A673 (cell line): ENCODE data around the gene RNF182. TPM values are rescaled to one million over a fixed set of nuclear protein-coding genes. Genes with fewer than 3 reads are reported as not detected.

Experiments
- BruUV-seq: library from RNA; stranded (reverse); fragments of 400-500 nt; replicated peaks from 2 replicates; lab custom pipeline; 2021; lab: Mats Ljungman, UMichigan
- CTCF ChIA-PET: fragments of 300-600 bp; sonication (Branson Sonifier 250); formaldehyde crosslinking; loops from one replicate; lab custom pipeline; 2022; ENCODE audit warnings: antibody characterized with exemption; lab: Charles Lee
- POLR2A ChIA-PET: fragments of 300-600 bp; sonication (Branson Sonifier 250); formaldehyde crosslinking; loops from one replicate; lab custom pipeline; 2022; ENCODE audit warnings: antibody characterized with exemption; ENCODE audit not compliant: low non-redundant PET; lab: Charles Lee
- DNase-seq: peaks from one replicate; pipeline ENCODE4 v3.0.0-alpha.2; 2015; ENCODE audit warnings: low spot score
- H3K27ac ChIP-seq: fragments of 200-600 bp; sonication (generic); 2 replicates; pipeline ENCODE4 v1.5.1; 2016; ENCODE audit warnings: mixed run types, low read depth, mild to moderate bottlenecking, mixed read lengths, antibody characterized with exemption, low read length; ENCODE audit not compliant: poor library complexity, severe bottlenecking
- H3K27me3 ChIP-seq: fragments of 200-600 bp; sonication (generic); replicated peaks from 2 replicates; pipeline ENCODE4 v1.6.1; 2017; ENCODE audit warnings: mixed run types, low read depth, mild to moderate bottlenecking, mixed read lengths, antibody characterized with exemption, low read length; ENCODE audit not compliant: insufficient read depth, poor library complexity
- H3K36me3 ChIP-seq: fragments of 200-600 bp; sonication (generic); 2 replicates; pipeline ENCODE4 v1.6.1; 2016; ENCODE audit warnings: mixed run types, mild to moderate bottlenecking, mixed read lengths, antibody characterized with exemption, low read length; ENCODE audit not compliant: insufficient read depth, poor library complexity, severe bottlenecking
- H3K4me1 ChIP-seq: fragments of 200-600 bp; sonication (generic); 2 replicates; pipeline ENCODE4 v1.6.1; 2017; ENCODE audit warnings: mixed run types, mild to moderate bottlenecking, mixed read lengths, antibody characterized with exemption, low read length; ENCODE audit not compliant: insufficient read depth, poor library complexity, severe bottlenecking
- H3K4me3 ChIP-seq: fragments of 200-600 bp; sonication (generic); 2 replicates; pipeline ENCODE4 v1.5.1; 2016; ENCODE audit warnings: low read depth, mixed run types, mild to moderate bottlenecking, mixed read lengths, low read length; ENCODE audit not compliant: poor library complexity, severe bottlenecking
- H3K9me3 ChIP-seq: fragments of 200-600 bp; sonication (generic); 2 replicates; pipeline ENCODE4 v1.6.1; 2016; ENCODE audit warnings: mixed run types, low read depth, mild to moderate bottlenecking, mixed read lengths, antibody characterized with exemption, low read length; ENCODE audit not compliant: poor library complexity, severe bottlenecking
- CTCF ChIP-seq: fragments of 300-800, 200-600 bp; sonication (generic); conservative IDR thresholded peaks from 2 replicates; pipeline ENCODE4 v1.5.1; 2017; ENCODE audit warnings: low read depth, mild to moderate bottlenecking, antibody characterized with exemption, low read length, moderate library complexity, mixed read lengths
- EZH2 ChIP-seq: fragments of 200-600 bp; sonication (generic); IDR thresholded peaks from 2 replicates; pipeline ENCODE4 v1.6.1; 2017; ENCODE audit warnings: borderline replicate concordance, low read depth, mild to moderate bottlenecking, mixed read lengths, antibody characterized with exemption, low read length; ENCODE audit not compliant: poor library complexity, severe bottlenecking
- intact Hi-C: fragments of 100-400 bp; cut with micrococcal nuclease; formaldehyde crosslinking; loops from one replicate; pipeline ENCODE4 v1.10.0; 2022; ENCODE audit not compliant: unreplicated experiment
- total RNA-seq: library from RNA; stranded (reverse); gene quantifications from 2 replicates; pipeline ENCODE4 v1.2.3, GENCODE V29; 2021

The RNF182 gene
- total RNA-seq, 1 experiment from 2014 or later: 20.8 TPM

- CTCF ChIA-PET: no interaction called here
- intact Hi-C loops: no loop called here
Observed at GRCh38 chr6:13911337-13911736, 13.4 kb upstream of the RNF182 start.

GRCh38 chr6:13913226-13914001 is 11.3 kb upstream of the RNF182 start:
- no peaks in the 10 kb centered on the region for H3K27me3 ChIP-seq
- H3K36me3 ChIP-seq: no peaks in the 10 kb centered on the region
- POLR2A ChIA-PET: interaction anchor here (0.7 kb wide), 1 partner anchor 740 kb away, joined by 3 read pairs; no protein-coding TSS in a partner anchor
- intact Hi-C loops: no loop called here
- CTCF ChIA-PET: interaction anchor here (0.6 to 2.2 kb wide), 5 partner anchors 90 to 205 kb away, joined by 3 to 11 read pairs (median 4); no protein-coding TSS in a partner anchor
- no peak overlapping the region for H3K4me3 ChIP-seq
- peaks cover 25% of the 10 kb centered on the region for H3K4me1 ChIP-seq
- no peak for TF ChIP-seq CTCF
- TF ChIP-seq EZH2: no peak
- no peaks in the 10 kb centered on the region for H3K9me3 ChIP-seq
- no peak for DNase-seq
- no peak overlapping the region for H3K27ac ChIP-seq
- BruUV-seq: no TSS peak

More at GRCh38 chr6:13911337-13911736, 13.4 kb upstream of the RNF182 start:
- no peak for DNase-seq
- Histone ChIP-seq H3K27ac (no peak overlapping the region), H3K36me3 (no peaks in the 10 kb centered on the region), H3K4me1 (peaks cover 44% of the 10 kb centered on the region), H3K27me3 (no peaks in the 10 kb centered on the region), H3K9me3 (no peaks in the 10 kb centered on the region), H3K4me3 (no peak overlapping the region)
- no TSS peak for BruUV-seq
- no peak for TF ChIP-seq EZH2
- POLR2A ChIA-PET: no interaction called here

GRCh38 chr6:13914351-13914750 is 10.4 kb upstream of the RNF182 start:
- BruUV-seq: no TSS peak
- Histone ChIP-seq H3K27me3 (no peaks in the 10 kb centered on the region), H3K4me3 (no peak overlapping the region), H3K9me3 (no peaks in the 10 kb centered on the region), H3K36me3 (no peaks in the 10 kb centered on the region), H3K27ac (peak overlapping the region; percentile 28), H3K4me1 (peaks cover 20% of the 10 kb centered on the region)
- TF ChIP-seq CTCF (no peak), EZH2 (no peak)
- POLR2A ChIA-PET: interaction anchor here (0.7 kb wide), 1 partner anchor 741 kb away, joined by 3 read pairs; no protein-coding TSS in a partner anchor
- no peak for DNase-seq
- intact Hi-C loops: no loop called here
- CTCF ChIA-PET: interaction anchor here (2.2 kb wide), 2 partner anchors 132 to 152 kb away, joined by 10 to 11 read pairs; no protein-coding TSS in a partner anchor
